GM12874 (cell line): ENCODE results near the gene ZNF331.
A peak's percentile ranks its signal among the peaks of the same experiment; 100 is the strongest.

Experiments
- TF ChIP-seq, protein P1 (sequence below): IDR thresholded peaks from 2 replicates; pipeline ENCODE4 v1.5.1; 2011; ENCODE audit warnings: low read depth, mild to moderate bottlenecking, control low read depth, low read length, moderate library complexity; ENCODE audit not compliant: insufficient read depth

Gene ZNF331

DNA sequence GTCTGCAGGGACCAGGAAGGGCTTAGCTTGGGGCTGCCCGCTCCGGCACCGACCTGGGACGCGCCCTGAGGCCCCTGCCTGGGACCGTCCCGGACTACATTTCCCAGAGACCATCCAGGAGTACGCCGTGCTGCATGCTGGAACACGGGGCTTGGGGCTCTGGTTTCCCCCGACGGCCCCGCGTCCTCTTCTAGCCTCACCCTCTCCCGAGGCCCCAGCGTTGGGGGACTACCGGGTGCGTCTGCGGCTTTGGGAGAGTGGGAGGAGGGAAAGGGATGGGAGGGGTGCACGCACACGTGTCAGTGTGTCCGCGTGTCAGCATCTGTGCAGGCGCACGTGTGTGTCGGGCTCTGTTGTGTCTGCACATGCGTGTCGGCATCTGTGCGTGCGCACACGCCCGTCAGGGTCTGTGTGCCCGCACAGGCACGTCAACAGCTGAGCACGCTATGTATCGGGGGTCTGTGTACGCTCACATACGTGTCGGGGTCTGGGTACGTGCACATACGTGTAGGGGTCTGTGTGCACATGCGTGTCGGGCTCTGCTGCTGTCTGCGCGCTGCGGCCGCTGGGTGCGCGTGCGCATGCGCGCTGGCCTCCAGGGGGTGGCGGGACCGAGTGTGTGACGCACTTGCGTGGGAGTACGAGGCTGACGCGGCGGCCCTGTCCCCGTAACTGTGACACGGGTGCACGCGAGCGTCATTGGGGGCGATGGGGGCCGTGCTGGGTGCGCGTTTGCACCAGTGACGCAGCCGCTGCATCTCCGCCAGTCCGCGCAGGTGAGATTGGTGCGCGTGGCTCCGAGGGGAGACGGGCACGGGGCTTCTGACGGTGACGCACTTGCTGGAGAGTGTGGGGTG, at the start of gene ZNF331:
TSS of gene ZNF331 (plus strand) at position 625 of the 857 bp plus-strand sequence. CDS start 31,232 bp downstream, outside the sequence.
- TF ChIP-seq, protein P1, sequence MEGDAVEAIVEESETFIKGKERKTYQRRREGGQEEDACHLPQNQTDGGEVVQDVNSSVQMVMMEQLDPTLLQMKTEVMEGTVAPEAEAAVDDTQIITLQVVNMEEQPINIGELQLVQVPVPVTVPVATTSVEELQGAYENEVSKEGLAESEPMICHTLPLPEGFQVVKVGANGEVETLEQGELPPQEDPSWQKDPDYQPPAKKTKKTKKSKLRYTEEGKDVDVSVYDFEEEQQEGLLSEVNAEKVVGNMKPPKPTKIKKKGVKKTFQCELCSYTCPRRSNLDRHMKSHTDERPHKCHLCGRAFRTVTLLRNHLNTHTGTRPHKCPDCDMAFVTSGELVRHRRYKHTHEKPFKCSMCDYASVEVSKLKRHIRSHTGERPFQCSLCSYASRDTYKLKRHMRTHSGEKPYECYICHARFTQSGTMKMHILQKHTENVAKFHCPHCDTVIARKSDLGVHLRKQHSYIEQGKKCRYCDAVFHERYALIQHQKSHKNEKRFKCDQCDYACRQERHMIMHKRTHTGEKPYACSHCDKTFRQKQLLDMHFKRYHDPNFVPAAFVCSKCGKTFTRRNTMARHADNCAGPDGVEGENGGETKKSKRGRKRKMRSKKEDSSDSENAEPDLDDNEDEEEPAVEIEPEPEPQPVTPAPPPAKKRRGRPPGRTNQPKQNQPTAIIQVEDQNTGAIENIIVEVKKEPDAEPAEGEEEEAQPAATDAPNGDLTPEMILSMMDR = peak; percentile 43; the same call in 1 of the 2 replicates

DNA sequence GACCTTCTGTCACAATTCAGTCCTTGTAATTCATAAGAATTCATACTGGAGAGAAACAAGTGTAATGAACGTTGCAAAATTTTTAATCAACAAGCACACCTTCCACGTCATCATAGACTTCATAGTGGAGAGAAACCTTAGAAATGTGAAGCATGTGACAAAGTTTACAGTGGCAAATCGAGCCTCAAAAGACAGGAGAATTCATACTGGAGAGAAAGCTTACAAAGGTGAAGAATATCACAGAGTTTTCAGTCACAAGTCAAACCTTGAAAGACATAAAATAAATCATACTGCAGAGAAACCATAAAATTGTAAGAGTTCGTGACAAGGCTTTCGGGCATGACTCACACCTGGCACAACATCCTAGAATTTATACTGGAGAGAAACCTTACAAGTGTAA, 45.8 kb upstream of the ZNF331 start:
- TF ChIP-seq, protein P1 = no peak

DNA sequence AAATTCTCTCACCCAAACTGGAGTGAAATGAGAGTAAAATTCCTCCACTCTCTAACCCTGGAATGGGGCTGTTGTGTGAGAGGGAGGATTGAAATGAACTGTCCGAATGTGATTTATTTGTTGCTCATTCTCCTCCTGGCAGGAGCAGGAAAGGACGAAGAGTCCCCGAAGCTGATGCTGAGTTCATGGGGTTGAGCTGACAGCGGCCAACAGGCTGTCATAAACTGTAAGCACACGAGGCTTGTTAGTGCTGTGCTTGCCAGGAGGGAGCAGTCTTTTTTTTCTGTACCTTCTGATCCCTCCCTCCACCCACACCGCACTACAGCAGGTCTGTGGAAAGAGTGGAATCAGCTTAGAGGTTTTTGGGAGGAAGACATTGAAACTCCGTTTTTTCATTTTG, 33.1 kb upstream of the ZNF331 start:
- TF ChIP-seq, protein P1 = no peak

DNA sequence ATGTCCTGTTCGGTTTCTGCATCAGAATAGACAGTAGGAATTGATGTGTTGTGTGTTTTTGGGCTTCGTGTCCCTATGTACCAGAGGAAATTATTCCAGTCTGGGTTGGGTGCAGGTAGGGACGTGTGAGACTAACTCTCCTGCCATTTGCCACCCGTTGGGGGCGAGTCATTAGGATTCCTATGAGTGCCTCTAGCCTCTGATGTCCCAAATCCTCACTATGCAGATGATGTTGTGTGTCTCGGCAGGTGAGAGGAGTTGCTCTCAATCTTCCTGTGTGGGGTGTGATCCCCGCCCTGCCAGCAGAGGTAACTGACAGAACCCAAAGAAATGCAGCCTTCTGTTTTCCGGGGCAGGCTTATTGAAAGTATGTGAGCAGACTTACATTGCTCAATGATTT, 31.2 kb upstream of the ZNF331 start:
- TF ChIP-seq, protein P1 = no peak

DNA sequence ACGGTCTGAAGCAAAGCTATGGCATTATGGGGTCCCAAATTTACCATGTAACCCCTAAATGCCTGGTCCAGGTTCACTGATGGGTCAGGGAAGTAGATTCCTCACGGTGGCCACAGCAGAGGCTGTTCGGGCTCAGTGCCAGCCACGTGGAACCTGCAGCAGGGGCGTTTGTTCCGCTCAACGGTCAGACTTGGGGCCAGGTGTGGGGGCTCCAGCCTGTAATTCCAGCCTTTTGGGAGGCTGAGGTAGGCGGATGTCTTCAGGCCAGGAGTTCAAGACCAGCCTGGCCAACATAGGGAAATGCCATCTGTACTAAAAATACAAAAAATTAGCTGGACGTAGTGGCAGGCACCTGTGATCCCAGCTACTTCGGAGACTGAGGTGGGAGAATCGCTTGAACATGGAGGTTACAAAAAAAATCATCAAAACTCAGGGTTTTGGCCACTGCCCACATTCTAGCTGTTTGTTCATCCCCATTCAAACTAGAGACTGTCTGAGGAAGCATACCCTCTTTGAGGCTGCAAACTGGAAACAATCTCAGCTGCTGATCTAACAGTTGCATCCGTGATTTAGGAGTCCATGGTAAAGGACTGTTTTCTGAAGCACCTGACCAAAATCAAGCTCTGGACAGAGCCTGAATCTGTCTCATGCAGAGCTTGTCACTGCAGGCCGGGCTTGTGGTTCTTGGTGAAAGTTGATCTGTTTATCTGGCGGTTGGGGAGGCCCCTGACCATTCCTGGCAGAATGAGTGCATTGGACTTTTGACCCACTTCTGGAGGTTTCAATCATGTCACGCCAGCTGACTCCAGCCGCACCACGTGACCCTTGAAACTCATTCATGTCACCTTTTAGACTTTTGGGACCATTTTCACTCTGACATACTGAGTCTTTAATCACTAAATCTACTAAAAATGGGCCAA, 30.2 kb upstream of the ZNF331 start:
- TF ChIP-seq, protein P1 = no peak

DNA sequence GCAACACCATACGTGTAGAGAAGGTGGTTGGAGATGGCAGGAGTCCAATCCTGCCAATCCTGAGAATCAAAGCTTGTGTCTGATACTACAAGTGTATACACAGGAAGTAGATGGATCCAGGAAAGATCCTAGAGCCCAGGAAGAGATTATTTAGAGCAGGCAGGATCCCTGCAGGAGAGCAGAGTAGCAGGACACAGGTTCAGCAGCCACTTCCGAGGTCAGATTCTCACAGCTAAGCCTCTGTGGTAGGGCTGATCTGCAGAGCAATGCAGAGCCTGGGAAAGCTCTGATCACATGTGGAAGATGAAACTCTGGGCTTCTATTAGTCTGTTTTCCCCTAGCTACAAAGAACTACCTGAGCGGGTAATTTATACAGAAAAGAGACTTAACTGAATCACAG, 28.5 kb upstream of the ZNF331 start:
- TF ChIP-seq, protein P1 = no peak

DNA sequence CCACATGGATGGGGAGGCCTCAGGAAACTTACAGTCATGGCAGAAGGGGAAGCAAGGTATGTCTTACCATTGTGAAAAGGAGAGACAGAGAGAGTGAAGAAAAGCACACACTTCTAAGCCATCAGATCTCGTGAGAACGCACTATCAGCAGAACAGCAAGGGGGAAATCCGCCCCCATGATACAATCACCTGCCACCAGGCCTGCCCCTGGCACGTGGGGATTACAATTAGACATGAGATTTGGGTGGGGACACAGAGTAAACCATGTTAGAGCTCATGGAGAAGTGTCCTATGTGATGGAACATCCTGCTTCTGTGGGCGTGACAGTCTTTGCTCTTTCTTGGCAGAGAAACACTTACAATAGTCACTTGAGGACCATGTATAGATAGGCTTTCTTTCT, 28.1 kb upstream of the ZNF331 start:
- TF ChIP-seq, protein P1 = no peak
